H9 (cell line): ENCODE data around the gene LEMD3. TPM values are rescaled to one million over a fixed set of nuclear protein-coding genes. Genes with fewer than 3 reads are reported as not detected.

Experiments
- DNase-seq: peaks from one replicate; pipeline ENCODE4 v3.0.0-alpha.2; 2017
- H2AFZ ChIP-seq: one replicate; pipeline ENCODE4 v1.6.1; 2013; ENCODE audit warnings: mild to moderate bottlenecking, low read length, control low read depth, moderate library complexity
- H2AK5ac ChIP-seq: 2 replicates; pipeline ENCODE4 v1.6.1; 2013; ENCODE audit warnings: low read length, control low read depth, mixed read lengths; ENCODE audit not compliant: insufficient read length
- H2BK120ac ChIP-seq: one replicate; pipeline ENCODE4 v1.6.1; 2013; ENCODE audit warnings: low read depth, mild to moderate bottlenecking, low read length, control low read depth, inconsistent platforms; ENCODE audit not compliant: poor library complexity, severe bottlenecking
- H2BK12ac ChIP-seq: 2 replicates; pipeline ENCODE4 v1.6.1; 2013; ENCODE audit warnings: low read length, control low read depth, mixed read lengths, low read depth; ENCODE audit not compliant: insufficient read length
- H2BK15ac ChIP-seq: 2 replicates; pipeline ENCODE4 v1.6.1; 2013; ENCODE audit warnings: low read depth, low read length, control low read depth
- H2BK20ac ChIP-seq: one replicate; pipeline ENCODE4 v1.6.1; 2013; ENCODE audit warnings: low read depth, mild to moderate bottlenecking, low read length, control low read depth, inconsistent platforms; ENCODE audit not compliant: poor library complexity, severe bottlenecking
- H2BK5ac ChIP-seq: 2 replicates; pipeline ENCODE4 v1.6.1; 2013; ENCODE audit warnings: low read length, control low read depth, mixed read lengths; ENCODE audit not compliant: insufficient read length
- H3K14ac ChIP-seq: 2 replicates; pipeline ENCODE4 v1.6.1; 2013; ENCODE audit warnings: low read length, control low read depth; ENCODE audit not compliant: insufficient read depth
- H3K18ac ChIP-seq: 2 replicates; pipeline ENCODE4 v1.6.1; 2013; ENCODE audit warnings: low read depth, mild to moderate bottlenecking, mixed read lengths, low read length, control low read depth; ENCODE audit not compliant: insufficient read length
- H3K23ac ChIP-seq: 2 replicates; pipeline ENCODE4 v1.6.1; 2013; ENCODE audit warnings: low read length, control low read depth, mixed read lengths, low read depth; ENCODE audit not compliant: insufficient read length
- H3K23me2 ChIP-seq: 2 replicates; pipeline ENCODE4 v1.6.1; 2013; ENCODE audit warnings: low read depth, mild to moderate bottlenecking, mixed read lengths, low read length, control low read depth; ENCODE audit not compliant: insufficient read length, poor library complexity, severe bottlenecking
- H3K27ac ChIP-seq: 2 replicates; pipeline ENCODE4 v1.5.1; 2013; ENCODE audit warnings: low read length, control low read depth, mixed read lengths, low read depth; ENCODE audit not compliant: insufficient read length
- H3K27me3 ChIP-seq: 2 replicates; pipeline ENCODE4 v1.6.1; 2013; ENCODE audit warnings: low read length, control low read depth, inconsistent platforms; ENCODE audit not compliant: insufficient read depth
- H3K4ac ChIP-seq: 2 replicates; pipeline ENCODE4 v1.6.1; 2013; ENCODE audit warnings: low read depth, mild to moderate bottlenecking, control low read depth, inconsistent platforms, low read length, moderate library complexity
- H3K4me1 ChIP-seq: 2 replicates; pipeline ENCODE4 v1.6.1; 2013; ENCODE audit warnings: low read length, control low read depth, inconsistent platforms; ENCODE audit not compliant: insufficient read depth
- H3K4me2 ChIP-seq: 2 replicates; pipeline ENCODE4 v1.6.1; 2013; ENCODE audit warnings: low read length, control low read depth, mixed read lengths; ENCODE audit not compliant: insufficient read length, insufficient read depth
- H3K56ac ChIP-seq: 2 replicates; pipeline ENCODE4 v1.6.1; 2013; ENCODE audit warnings: low read depth, mild to moderate bottlenecking, mixed read lengths, low read length, control low read depth; ENCODE audit not compliant: insufficient read length
- H3K79me1 ChIP-seq: 2 replicates; pipeline ENCODE4 v1.6.1; 2013; ENCODE audit warnings: low read depth, mild to moderate bottlenecking, moderate library complexity, low read length, control low read depth, inconsistent platforms; ENCODE audit not compliant: insufficient read depth, poor library complexity, severe bottlenecking
- H3K79me2 ChIP-seq: 2 replicates; pipeline ENCODE4 v1.6.1; 2013; ENCODE audit warnings: low read length, control low read depth, inconsistent platforms; ENCODE audit not compliant: insufficient read depth
- H3K9ac ChIP-seq: 2 replicates; pipeline ENCODE4 v1.6.1; 2013; ENCODE audit warnings: low read length, control low read depth, mixed read lengths; ENCODE audit not compliant: insufficient read length; ENCODE audit errors: extremely low read depth
- H3K9me3 ChIP-seq: one replicate; pipeline ENCODE4 v1.6.1; 2013; ENCODE audit warnings: low read depth, low read length, inconsistent platforms; ENCODE audit not compliant: control insufficient read depth
- H3T11ph ChIP-seq: one replicate; pipeline ENCODE4 v1.6.1; 2013; ENCODE audit warnings: mild to moderate bottlenecking, low read length, control low read depth, inconsistent platforms
- H4K20me1 ChIP-seq: one replicate; pipeline ENCODE4 v1.6.1; 2013; ENCODE audit not compliant: control insufficient read depth, insufficient read length, insufficient read depth
- H4K5ac ChIP-seq: 2 replicates; pipeline ENCODE4 v1.6.1; 2013; ENCODE audit warnings: low read depth, mild to moderate bottlenecking, mixed read lengths, low read length, control low read depth; ENCODE audit not compliant: insufficient read length
- H4K8ac ChIP-seq: replicated peaks from 2 replicates; pipeline ENCODE4 v1.6.1; 2013; ENCODE audit warnings: low read length, control low read depth, mixed read lengths, low read depth; ENCODE audit not compliant: insufficient read length
- H4K91ac ChIP-seq: 2 replicates; pipeline ENCODE4 v1.6.1; 2013; ENCODE audit warnings: low read depth, mild to moderate bottlenecking, moderate library complexity, mixed read lengths, low read length, control low read depth; ENCODE audit not compliant: insufficient read length
- H3K27ac Mint-ChIP-seq, 3 experiments: 2 replicates in 2 of 3; 3 replicates in 1 of 3; pipeline ENCODE4 v1.8.0; 2020 to 2021; ENCODE audit warnings: mixed read lengths in 3 of 3, mild to moderate bottlenecking in 1 of 3, moderate library complexity in 1 of 3
- H3K27me3 Mint-ChIP-seq: 2 replicates; pipeline ENCODE4 v1.8.0; 2021; ENCODE audit warnings: low read depth, mild to moderate bottlenecking, moderate library complexity, mixed read lengths
- H3K36me3 Mint-ChIP-seq, 3 experiments: 2 replicates in 2 of 3; 3 replicates in 1 of 3; pipeline ENCODE4 v1.8.0; 2020 to 2021; ENCODE audit warnings: low read depth in 3 of 3, mixed read lengths in 3 of 3; ENCODE audit not compliant: insufficient read depth in 1 of 3
- H3K4me1 Mint-ChIP-seq, 2 experiments: 2 replicates each; pipeline ENCODE4 v1.8.0; 2020; ENCODE audit warnings: mixed read lengths in 2 of 2
- H3K4me3 Mint-ChIP-seq, 2 experiments: 2 replicates in 1 of 2; 3 replicates in 1 of 2; pipeline ENCODE4 v1.8.0; 2020 to 2021; ENCODE audit warnings: mild to moderate bottlenecking in 2 of 2, mixed read lengths in 2 of 2, moderate library complexity in 1 of 2
- H3K9me3 Mint-ChIP-seq, 2 experiments: 2 replicates in 1 of 2; 3 replicates in 1 of 2; pipeline ENCODE4 v1.8.0; 2020; ENCODE audit warnings: mild to moderate bottlenecking in 2 of 2, mixed read lengths in 2 of 2, moderate library complexity in 1 of 2
- WGBS: extraction: QIAGEN DNeasy Blood & Tissue Kit; methylation state at CpG from one replicate; pipeline ENCODE4 v1.1.7; 2013; ENCODE audit warnings: missing lambda C conversion rate, low lambda C conversion rate, mixed read lengths; ENCODE audit not compliant: insufficient read length; ENCODE audit errors: extremely low coverage; 5-methylcytosine and 5-hydroxymethylcytosine counted together
- total RNA-seq: library from RNA; stranded (reverse); gene quantifications from 2 replicates; pipeline ENCODE4 v1.2.1, GENCODE V29; 2021
- TF ChIP-seq, protein P1 (sequence below): fragments of 200-600 bp; sonication (generic); conservative IDR thresholded peaks from 3 replicates; pipeline ENCODE4 v1.8.0; 2021; ENCODE audit warnings: antibody characterized with exemption, mild to moderate bottlenecking

Gene LEMD3
- total RNA-seq, 1 experiment from 2014 or later: 38.1 TPM

DNA sequence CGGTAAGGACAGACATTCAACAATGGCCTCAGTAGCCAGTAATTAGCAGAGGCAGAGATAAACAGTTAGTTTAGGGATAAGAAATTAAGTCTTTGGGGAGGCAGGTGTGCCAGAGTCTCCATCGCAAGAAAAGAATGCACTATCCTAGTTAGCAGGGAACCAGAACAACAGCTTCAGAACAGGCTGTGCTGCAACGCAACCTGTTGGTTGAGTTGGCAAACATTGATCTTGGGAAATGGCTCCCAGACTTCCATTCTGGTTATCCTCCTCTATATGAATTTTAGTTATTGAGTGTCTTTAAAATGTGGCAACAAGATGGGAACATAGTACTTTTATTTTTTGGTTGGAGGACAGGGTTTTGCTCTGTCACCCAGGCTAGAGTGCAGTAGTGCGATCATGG, 12.3 kb upstream of the LEMD3 start:
- Histone ChIP-seq H2AK5ac (no peak overlapping the region), H3K9me3 (no peaks in the 10 kb centered on the region), H3K4ac (no peak overlapping the region), H2BK5ac (no peak overlapping the region), H3K27me3 (no peaks in the 10 kb centered on the region), H3K56ac (no peak overlapping the region), H3K23me2 (no peaks in the 10 kb centered on the region), H2AFZ (no peak overlapping the region), H3K14ac (no peak overlapping the region), H3K27ac (no peak overlapping the region), H4K20me1 (no peaks in the 10 kb centered on the region), H3K23ac (no peak overlapping the region), H4K8ac (no peak overlapping the region), H3K4me1 (no peaks in the 10 kb centered on the region; the same call in 1 of the 2 replicates), H3K18ac (no peak overlapping the region), H3K9ac (no peak overlapping the region), H3K4me2 (no peak overlapping the region), H2BK15ac (no peak overlapping the region), H3K79me1 (no peaks in the 10 kb centered on the region), H2BK120ac (no peak overlapping the region), H2BK12ac (no peak overlapping the region), H4K5ac (no peak overlapping the region), H2BK20ac (no peak overlapping the region), H3T11ph (no peak overlapping the region), H4K91ac (no peak overlapping the region), H3K79me2 (no peaks in the 10 kb centered on the region)
- DNase-seq: no peak
- TF ChIP-seq, protein P1, sequence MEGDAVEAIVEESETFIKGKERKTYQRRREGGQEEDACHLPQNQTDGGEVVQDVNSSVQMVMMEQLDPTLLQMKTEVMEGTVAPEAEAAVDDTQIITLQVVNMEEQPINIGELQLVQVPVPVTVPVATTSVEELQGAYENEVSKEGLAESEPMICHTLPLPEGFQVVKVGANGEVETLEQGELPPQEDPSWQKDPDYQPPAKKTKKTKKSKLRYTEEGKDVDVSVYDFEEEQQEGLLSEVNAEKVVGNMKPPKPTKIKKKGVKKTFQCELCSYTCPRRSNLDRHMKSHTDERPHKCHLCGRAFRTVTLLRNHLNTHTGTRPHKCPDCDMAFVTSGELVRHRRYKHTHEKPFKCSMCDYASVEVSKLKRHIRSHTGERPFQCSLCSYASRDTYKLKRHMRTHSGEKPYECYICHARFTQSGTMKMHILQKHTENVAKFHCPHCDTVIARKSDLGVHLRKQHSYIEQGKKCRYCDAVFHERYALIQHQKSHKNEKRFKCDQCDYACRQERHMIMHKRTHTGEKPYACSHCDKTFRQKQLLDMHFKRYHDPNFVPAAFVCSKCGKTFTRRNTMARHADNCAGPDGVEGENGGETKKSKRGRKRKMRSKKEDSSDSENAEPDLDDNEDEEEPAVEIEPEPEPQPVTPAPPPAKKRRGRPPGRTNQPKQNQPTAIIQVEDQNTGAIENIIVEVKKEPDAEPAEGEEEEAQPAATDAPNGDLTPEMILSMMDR: no peak
- no peaks in the 10 kb centered on the region for H3K36me3 Mint-ChIP-seq
- no peak overlapping the region for H3K27ac Mint-ChIP-seq
- no peaks in the 10 kb centered on the region for H3K9me3 Mint-ChIP-seq
- H3K4me1 Mint-ChIP-seq: peaks cover 3 to 6% of the 10 kb centered on the region in 2 experiments; a peak in 3 of 4 replicates
- WGBS: no CpG with 5 or more reads among the region's 4 CpGs
- H3K27me3 Mint-ChIP-seq: peaks cover 27% of the 10 kb centered on the region
- H3K4me3 Mint-ChIP-seq: no peak overlapping the region
